OCI-LY3 (cell line): Measurements from ENCODE around the gene DNAH11.

Experiments used
- H2AFZ ChIP-seq: fragments of 200-600, 300-600 bp; shearing (Covaris generic); 2 replicates; pipeline ENCODE4 v1.6.0; 2014; ENCODE audit warnings: antibody characterized with exemption, low read depth, low read length
- H3K27ac ChIP-seq: fragments of 200-600, 300-600 bp; sonication (generic); 2 replicates; pipeline ENCODE4 v1.5.1; 2014; ENCODE audit warnings: mild to moderate bottlenecking, low read length, moderate library complexity, mixed read lengths
- H3K27me3 ChIP-seq: fragments of 200-600, 300-600 bp; sonication (generic); 2 replicates; pipeline ENCODE4 v1.6.1; 2014; ENCODE audit warnings: low read depth, low read length, mixed read lengths
- H3K36me3 ChIP-seq: fragments of 200-600, 300-600 bp; sonication (generic); replicated peaks from 2 replicates; pipeline ENCODE3; 2014; ENCODE audit warnings: low read depth, low read length, mixed read lengths
- H3K4me1 ChIP-seq: fragments of 300-600, 200-600 bp; sonication (generic); 2 replicates; pipeline ENCODE4 v1.6.1; 2014; ENCODE audit warnings: low read length, mixed read lengths
- H3K4me2 ChIP-seq: fragments of 200-600, 300-600 bp; sonication (generic); 2 replicates; pipeline ENCODE4 v1.6.1; 2014; ENCODE audit warnings: low read length, mixed read lengths
- H3K4me3 ChIP-seq: fragments of 300-600, 200-600 bp; sonication (generic); 2 replicates; pipeline ENCODE4 v1.5.1; 2014; ENCODE audit warnings: antibody characterized with exemption, mild to moderate bottlenecking, low read length, moderate library complexity
- H3K79me2 ChIP-seq: fragments of 300-600, 200-600 bp; shearing (Covaris generic); 2 replicates; pipeline ENCODE4 v1.6.1; 2014; ENCODE audit warnings: mild to moderate bottlenecking, low read length, mixed read lengths
- H3K9ac ChIP-seq: fragments of 300-600, 200-600 bp; shearing (Covaris generic); 2 replicates; pipeline ENCODE4 v1.6.0; 2014; ENCODE audit warnings: mild to moderate bottlenecking, low read length, moderate library complexity
- H3K9me3 ChIP-seq: fragments of 200-600, 300-600 bp; shearing (Covaris generic); 2 replicates; pipeline ENCODE4 v1.6.1; 2014; ENCODE audit warnings: low read length, mixed read lengths; ENCODE audit not compliant: insufficient read depth
- H4K20me1 ChIP-seq: fragments of 200-600, 300-600 bp; sonication (generic); 2 replicates; pipeline ENCODE4 v1.6.1; 2016; ENCODE audit warnings: low read length, mixed read lengths; ENCODE audit not compliant: insufficient read depth
- CTCF ChIP-seq: fragments of 200-600, 300-600 bp; sonication (generic); IDR thresholded peaks from 2 replicates; pipeline ENCODE4 v1.5.1; 2014; ENCODE audit warnings: antibody characterized with exemption, low read length, low read depth
- EZH2phosphoT487 ChIP-seq: fragments of 200-600 bp; shearing (Covaris generic); IDR thresholded peaks from 2 replicates; pipeline ENCODE4 v1.6.1; 2018; ENCODE audit warnings: antibody characterized with exemption, mixed run types, low read depth

DNAH11 gene

GRCh38 chr7:21943436-21943835 is 400.6 kb downstream of the DNAH11 start:
- Histone ChIP-seq H3K27me3 (no peaks in the 10 kb centered on the region), H3K36me3 (peaks cover 7% of the 10 kb centered on the region), H3K27ac (no peak overlapping the region), H3K79me2 (peaks cover 68% of the 10 kb centered on the region), H3K4me2 (peak overlapping the region; percentile 89), H3K9me3 (no peaks in the 10 kb centered on the region), H4K20me1 (peaks cover 55% of the 10 kb centered on the region), H3K4me1 (peaks cover 74% of the 10 kb centered on the region), H3K4me3 (peak overlapping the region; percentile 83; the same call in 1 of the 2 replicates), H2AFZ (no peak overlapping the region), H3K9ac (no peak overlapping the region)
- no peak for TF ChIP-seq CTCF
- no peak for TF ChIP-seq EZH2phosphoT487

- no peak for TF ChIP-seq CTCF
- TF ChIP-seq EZH2phosphoT487 = no peak
- Histone ChIP-seq H3K79me2 (peaks cover 54% of the 10 kb centered on the region), H3K27ac (peak overlapping the region; percentile 83), H3K4me1 (peaks cover 69% of the 10 kb centered on the region), H3K9ac (peak overlapping the region; percentile 77), H4K20me1 (peaks cover 41% of the 10 kb centered on the region), H3K36me3 (peaks cover 2% of the 10 kb centered on the region), H3K9me3 (no peaks in the 10 kb centered on the region), H2AFZ (no peak overlapping the region), H3K4me2 (peak overlapping the region; percentile 89), H3K4me3 (peak overlapping the region; percentile 83), H3K27me3 (no peaks in the 10 kb centered on the region)
Measured at GRCh38 chr7:21944616-21945453, 402.0 kb downstream of the DNAH11 start.

- Histone ChIP-seq H2AFZ (peak within 1 kb of the TSS; percentile 42; the same call in 1 of the 2 replicates), H3K4me3 (peak within 1 kb of the TSS; percentile 83), H3K4me1 (peaks cover 61% of the 10 kb centered on the region), H3K27me3 (no peaks in the 10 kb centered on the region), H3K9me3 (no peaks in the 10 kb centered on the region), H4K20me1 (peaks cover 33% of the 10 kb centered on the region), H3K27ac (peak within 1 kb of the TSS; percentile 83), H3K36me3 (no peaks in the 10 kb centered on the region), H3K9ac (peak within 1 kb of the TSS; percentile 77), H3K79me2 (peaks cover 46% of the 10 kb centered on the region), H3K4me2 (peak within 1 kb of the TSS; percentile 89)
- TF ChIP-seq EZH2phosphoT487 = no peak
- TF ChIP-seq CTCF = no peak
Measured at GRCh38 chr7:21945454-21946221, 402.8 kb downstream of the DNAH11 start, which contains the start of gene CDCA7L. Gene CDCA7L, minus strand, starts transcription at chr7:21945899. Its CDS starts 95 bp downstream, at chr7:21945804.

GRCh38 chr7:21946222-21946709 is 403.4 kb downstream of the DNAH11 start:
- peaks cover 39% of the 10 kb centered on the region for H3K79me2 ChIP-seq
- peak overlapping the region; percentile 83 for H3K4me3 ChIP-seq
- H3K9ac ChIP-seq = peak overlapping the region; percentile 77
- peaks cover 55% of the 10 kb centered on the region for H3K4me1 ChIP-seq
- peak overlapping the region; percentile 89 for H3K4me2 ChIP-seq
- TF ChIP-seq CTCF (no peak), EZH2phosphoT487 (no peak)
- H3K9me3 ChIP-seq = no peaks in the 10 kb centered on the region
- peak overlapping the region; percentile 42; the same call in 1 of the 2 replicates for H2AFZ ChIP-seq
- H3K27me3 ChIP-seq = no peaks in the 10 kb centered on the region
- H3K27ac ChIP-seq = peak overlapping the region; percentile 83
- no peaks in the 10 kb centered on the region for H3K36me3 ChIP-seq
- H4K20me1 ChIP-seq = peaks cover 27% of the 10 kb centered on the region
